Right lobe of liver (tissue), 6 donors: Measurements from ENCODE around the gene STARD8. TPM values are rescaled to one million over a fixed set of nuclear protein-coding genes. Genes with fewer than 3 reads are reported as not detected.

Experiments used
- ATAC-seq, 4 donors: fragments of 200-7000 bp; cut with Tn5 transposase; one replicate each; pipeline ENCODE4 v1.9.1; 2020; ENCODE audit warnings: mild to moderate bottlenecking in 4 of 4, moderate library complexity in 4 of 4
- DNase-seq, 3 donors: peaks; one replicate each; pipeline ENCODE4 v3.0.0-alpha.2; 2020
- H3K27ac ChIP-seq, 3 donors: fragments of 200-600 bp; one replicate each; pipeline ENCODE4 v1.8.0; 2022
- H3K27me3 ChIP-seq, 2 donors: fragments of 200-600 bp; one replicate each; pipeline ENCODE4 v1.8.0; 2022
- H3K36me3 ChIP-seq, 4 donors: fragments of 200-600 bp; sonication (generic) in 1 of 4; one replicate each; pipeline versions ENCODE4 v1.5.1 to v1.8.0; 2017 to 2022; ENCODE audit warnings: control low read depth in 1 of 4
- H3K4me1 ChIP-seq, 4 donors: fragments of 200-600 bp; sonication (generic) in 1 of 4; one replicate each; pipeline versions ENCODE4 v1.5.1 to v1.8.0; 2017 to 2022; ENCODE audit warnings: control low read depth in 1 of 4
- H3K4me3 ChIP-seq, 3 donors: fragments of 200-600 bp; one replicate each; pipeline ENCODE4 v1.8.0; 2022
- H3K9me3 ChIP-seq, 4 donors: fragments of 200-600 bp; sonication (generic) in 1 of 4; one replicate each; pipeline versions ENCODE4 v1.5.1 to v1.8.0; 2017 to 2022; ENCODE audit warnings: control low read depth in 1 of 4
- POLR2A ChIP-seq: fragments of 450-650 bp; IDR thresholded peaks from one replicate; pipeline ENCODE4 v1.6.1; 2017; ENCODE audit warnings: antibody characterized with exemption, mild to moderate bottlenecking
- WGBS: methylation state at CpG from one replicate; pipeline ENCODE4 v1.1.6; 2018; ENCODE audit warnings: low coverage, low lambda C conversion rate; ENCODE audit not compliant: insufficient coverage; ENCODE audit errors: missing lambda C conversion rate; 5-methylcytosine and 5-hydroxymethylcytosine counted together
- intact Hi-C, 2 donors: fragments of 100-400 bp; cut with DNase I; formaldehyde crosslinking; loops; one replicate each; pipeline versions ENCODE4 v1.11.2 to v1.14.1; 2022
- total RNA-seq, 6 experiments: library from RNA; depleted of rRNA in 2 of 6; stranded (reverse); fragments of >200 nt in 2 of 6; fragmentation: NEBNext Ultra II Directional in 3 of 6; extraction: Animal tissue kit (Norgen Biotek cat#: 25700) in 3 of 6; gene quantifications; one replicate each; pipeline versions ENCODE4 v1.1.0 to v1.2.4, GENCODE V29; 2016 to 2023
- TF ChIP-seq, protein P1 (sequence below), 4 donors: fragments of 200-600 bp in 3 of 4; fragments of 450-650 bp in 1 of 4; IDR thresholded peaks; one replicate each; pipeline versions ENCODE4 v1.5.1 to v1.8.0; 2016 to 2022; ENCODE audit warnings: antibody characterized with exemption in 4 of 4, mild to moderate bottlenecking in 2 of 4
- donor health status: DM: no; HTN: yes; CAD: no.
- donor health status: DM: no; HTN: no; CAD: no.
- donor health status: DM: no; HTN: no; CAD: no.
- donor health status: DM: no; HTN: yes; CAD: no.
- donor health status: DM: no; HTN: yes; CAD: no.

STARD8 gene
- total RNA-seq, 6 experiments from 2014 or later: 6.6 to 11.5 (median 7.6) TPM

DNA sequence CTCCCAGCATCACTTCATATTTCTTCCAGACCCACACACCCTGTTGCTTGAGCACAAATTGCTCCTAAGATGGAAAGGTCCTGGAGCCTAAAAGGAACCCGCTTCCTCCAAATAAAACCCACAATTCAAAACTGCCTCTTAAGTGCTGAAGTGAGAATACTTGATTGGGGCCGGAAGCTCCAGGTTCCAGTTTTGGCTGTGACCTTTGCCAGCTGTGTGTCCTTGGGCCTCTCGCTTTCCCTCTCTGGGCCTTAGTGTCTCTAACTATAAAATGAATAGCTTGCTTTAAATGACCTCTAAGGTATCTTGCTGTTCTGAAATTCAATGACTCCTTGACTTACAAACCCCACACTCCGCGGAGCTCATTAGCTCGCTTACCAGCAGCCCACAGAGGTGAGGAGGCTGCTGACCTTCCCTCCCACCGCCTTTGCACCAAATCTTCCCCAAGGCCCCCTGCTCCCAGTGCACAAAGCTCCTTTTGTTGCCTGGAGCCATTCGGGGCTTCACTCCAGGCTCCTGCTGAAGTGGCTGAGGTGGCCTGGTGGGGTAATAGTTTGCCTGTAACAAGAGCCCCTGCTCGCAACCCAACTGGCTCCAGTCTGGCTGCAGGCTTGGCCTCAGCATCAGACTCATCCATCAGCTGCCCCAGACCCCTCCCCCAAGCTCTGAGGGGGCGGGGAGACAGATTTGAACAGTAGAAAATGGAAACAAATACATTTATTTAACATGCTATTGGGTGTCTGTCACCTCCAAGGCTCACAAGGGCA is 21.8 kb downstream of the STARD8 start:
- no peaks in the 10 kb centered on the region for H3K27me3 ChIP-seq
- H3K4me3 ChIP-seq: no peak overlapping the region
- intact Hi-C loops: no loop called here
- ATAC-seq (no peak), DNase-seq (no peak)
- no peak for TF ChIP-seq POLR2A
- TF ChIP-seq, protein P1, sequence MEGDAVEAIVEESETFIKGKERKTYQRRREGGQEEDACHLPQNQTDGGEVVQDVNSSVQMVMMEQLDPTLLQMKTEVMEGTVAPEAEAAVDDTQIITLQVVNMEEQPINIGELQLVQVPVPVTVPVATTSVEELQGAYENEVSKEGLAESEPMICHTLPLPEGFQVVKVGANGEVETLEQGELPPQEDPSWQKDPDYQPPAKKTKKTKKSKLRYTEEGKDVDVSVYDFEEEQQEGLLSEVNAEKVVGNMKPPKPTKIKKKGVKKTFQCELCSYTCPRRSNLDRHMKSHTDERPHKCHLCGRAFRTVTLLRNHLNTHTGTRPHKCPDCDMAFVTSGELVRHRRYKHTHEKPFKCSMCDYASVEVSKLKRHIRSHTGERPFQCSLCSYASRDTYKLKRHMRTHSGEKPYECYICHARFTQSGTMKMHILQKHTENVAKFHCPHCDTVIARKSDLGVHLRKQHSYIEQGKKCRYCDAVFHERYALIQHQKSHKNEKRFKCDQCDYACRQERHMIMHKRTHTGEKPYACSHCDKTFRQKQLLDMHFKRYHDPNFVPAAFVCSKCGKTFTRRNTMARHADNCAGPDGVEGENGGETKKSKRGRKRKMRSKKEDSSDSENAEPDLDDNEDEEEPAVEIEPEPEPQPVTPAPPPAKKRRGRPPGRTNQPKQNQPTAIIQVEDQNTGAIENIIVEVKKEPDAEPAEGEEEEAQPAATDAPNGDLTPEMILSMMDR (IDR thresholded peaks at IDR 0.05): no peak
- 74% methylated on average over 7 of the region's 10 CpGs for WGBS
- no peak overlapping the region for H3K27ac ChIP-seq
- H3K36me3 ChIP-seq: no peaks in the 10 kb centered on the region
- H3K9me3 ChIP-seq: no peaks in the 10 kb centered on the region
- no peaks in the 10 kb centered on the region for H3K4me1 ChIP-seq

DNA sequence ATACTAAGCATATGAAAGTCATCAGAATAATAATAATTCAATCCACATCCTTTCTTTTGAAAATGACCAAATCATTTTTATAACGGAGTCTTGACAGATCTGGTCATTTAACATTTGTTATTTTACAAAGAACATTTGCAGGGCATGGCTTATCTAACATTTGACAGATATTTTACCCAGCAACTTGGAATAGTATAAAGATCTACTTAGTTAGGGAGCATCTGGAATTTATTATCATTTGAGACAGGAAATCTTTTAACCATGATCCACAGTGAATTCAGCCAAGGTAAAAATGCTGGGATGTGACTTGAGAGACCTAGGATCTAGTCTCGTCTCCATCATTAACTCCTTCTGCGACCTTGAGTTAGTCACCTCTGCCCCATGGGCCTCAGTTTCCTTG is 22.4 kb downstream of the STARD8 start:
- Histone ChIP-seq H3K4me3 (no peak overlapping the region), H3K9me3 (no peaks in the 10 kb centered on the region), H3K27me3 (no peaks in the 10 kb centered on the region), H3K4me1 (no peaks in the 10 kb centered on the region), H3K27ac (no peak overlapping the region), H3K36me3 (no peaks in the 10 kb centered on the region)
- 63% methylated on average over 3 of the region's 3 CpGs for WGBS
- DNase-seq (no peak), ATAC-seq (no peak)
- intact Hi-C loops: no loop called here
- TF ChIP-seq, protein P1 (IDR thresholded peaks at IDR 0.05): no peak
- TF ChIP-seq POLR2A: no peak

DNA sequence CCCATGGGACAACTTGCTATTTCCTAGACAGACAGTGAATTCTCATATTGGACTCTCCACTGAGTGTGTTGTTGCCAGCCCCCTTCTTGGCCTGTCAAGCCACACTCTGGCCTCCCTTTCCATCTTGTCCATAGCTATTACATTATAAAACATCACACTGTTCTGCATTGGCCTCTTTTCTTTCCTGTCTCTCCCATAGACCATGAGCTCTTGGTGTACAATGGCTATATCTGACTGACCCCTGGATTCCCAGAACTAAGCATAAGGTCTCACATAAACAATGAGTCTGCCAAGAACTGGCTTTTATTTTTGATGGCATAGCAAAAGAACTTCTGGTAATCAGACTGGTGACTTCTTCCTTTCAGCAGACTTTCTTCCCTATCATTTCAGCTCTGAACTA is 23.8 kb downstream of the STARD8 start:
- peak; percentile 32 to 60 (median 54) for ATAC-seq
- no peak for TF ChIP-seq POLR2A
- H3K27ac ChIP-seq: no peak overlapping the region

DNA sequence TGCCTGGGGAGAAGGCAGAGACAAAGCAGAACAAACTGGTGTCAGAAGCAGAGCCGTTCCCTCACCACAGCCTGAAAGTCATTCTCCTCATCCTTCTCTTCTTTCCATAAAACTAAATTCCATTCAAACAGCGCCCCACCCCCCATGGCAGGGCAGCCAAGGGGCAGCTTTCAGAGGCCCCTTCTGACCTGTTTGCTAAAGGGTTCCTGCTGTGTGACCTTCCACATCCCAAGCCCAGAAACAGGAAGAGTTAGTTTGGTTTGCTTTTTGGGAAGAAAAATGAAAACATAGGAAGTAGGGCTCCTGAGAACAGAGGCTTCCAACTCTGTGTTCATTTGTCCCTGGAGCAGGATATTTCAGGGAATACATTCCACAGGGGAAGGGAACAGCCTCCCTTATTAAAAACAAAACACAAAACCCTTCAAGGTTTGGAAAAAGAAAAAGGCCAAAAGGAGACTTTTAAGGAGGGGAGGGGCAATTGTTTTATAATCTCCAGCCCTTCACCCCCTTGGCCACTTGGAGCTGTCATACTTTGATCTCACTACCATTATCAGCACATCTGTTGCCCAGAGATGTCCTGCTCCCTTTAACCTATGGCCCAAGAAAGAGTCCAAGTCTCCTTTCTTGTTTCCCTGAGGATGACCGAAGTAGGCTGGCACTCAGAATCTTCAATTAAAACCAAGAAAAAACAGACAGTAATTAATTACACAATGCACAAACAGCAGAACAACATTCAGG is 25.3 kb downstream of the STARD8 start:
- peak; percentile 37 to 68 (median 60) for ATAC-seq
- TF ChIP-seq POLR2A: no peak
- TF ChIP-seq, protein P1 (IDR thresholded peaks at IDR 0.05): no peak
- H3K4me3 ChIP-seq: no peak overlapping the region

More for the DNA sequence above, 23.8 kb downstream of the STARD8 start:
- no peaks in the 10 kb centered on the region for H3K27me3 ChIP-seq
- no peak overlapping the region for H3K4me3 ChIP-seq
- DNase-seq: no peak
- H3K36me3 ChIP-seq: no peaks in the 10 kb centered on the region
- H3K4me1 ChIP-seq: no peaks in the 10 kb centered on the region
- H3K9me3 ChIP-seq: no peaks in the 10 kb centered on the region
- intact Hi-C loops: no loop called here

DNA sequence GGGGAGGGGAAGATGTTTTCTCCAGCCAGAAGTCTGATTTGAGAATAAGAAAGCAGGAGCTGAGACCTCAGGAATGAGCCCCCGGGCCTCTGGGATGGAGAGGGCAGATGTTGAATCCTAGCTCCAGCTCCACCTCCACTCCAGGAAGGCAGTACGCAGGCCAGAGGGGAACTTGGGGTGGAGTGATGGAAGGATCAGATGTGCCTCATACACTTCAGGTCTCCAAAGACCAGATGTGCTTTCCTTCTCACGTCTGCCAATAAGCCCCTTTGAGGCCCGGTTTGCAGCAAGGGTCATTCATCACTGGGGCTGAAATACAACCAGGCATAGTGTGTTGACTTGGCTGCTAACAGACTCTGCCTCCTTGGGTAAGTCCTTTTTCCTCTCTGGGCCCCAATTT is 28.1 kb downstream of the STARD8 start:
- intact Hi-C loops: no loop called here
- H3K27me3 ChIP-seq: no peaks in the 10 kb centered on the region
- TF ChIP-seq, protein P1 (IDR thresholded peaks at IDR 0.05): no peak
- TF ChIP-seq POLR2A: no peak

More for the DNA sequence above, 25.3 kb downstream of the STARD8 start:
- no peaks in the 10 kb centered on the region for H3K27me3 ChIP-seq
- 68% methylated on average over 2 of the region's 3 CpGs for WGBS
- no peak for DNase-seq
- intact Hi-C loops: no loop called here
- no peaks in the 10 kb centered on the region for H3K36me3 ChIP-seq
- H3K4me1 ChIP-seq: no peaks in the 10 kb centered on the region
- H3K9me3 ChIP-seq: no peaks in the 10 kb centered on the region
- no peak overlapping the region for H3K27ac ChIP-seq

More for the DNA sequence above, 28.1 kb downstream of the STARD8 start:
- Histone ChIP-seq H3K27ac (no peak overlapping the region), H3K36me3 (no peaks in the 10 kb centered on the region), H3K9me3 (no peaks in the 10 kb centered on the region), H3K4me1 (no peaks in the 10 kb centered on the region), H3K4me3 (no peak overlapping the region)
- no peak for DNase-seq
- no peak for ATAC-seq
- 94% methylated on average over 3 of the region's 4 CpGs for WGBS
